ENCODE measurements around the gene GPX8. TPM values are rescaled to one million over a fixed set of nuclear protein-coding genes. Genes with fewer than 3 reads are reported as not detected.

The GPX8 gene
- polyA plus RNA-seq, 1 of the 3 experiments (the other 2 are of a cell fraction): 30.1 TPM

- TF ChIP-seq REST (IDR thresholded peaks at IDR 0.05; ENCODE audit: low read depth, low read length) (no peak), GATA2 (CRISPR knock-in tag; IDR thresholded peaks at IDR 0.05) (no peak), MEF2A (IDR thresholded peaks at IDR 0.05; ENCODE audit: borderline replicate concordance, low read depth) (no peak), SIN3A (IDR thresholded peaks at IDR 0.05; ENCODE audit: borderline replicate concordance, low read depth, low read length) (peak; percentile 70; the same call in 1 of the 2 replicates), CHD2 (IDR thresholded peaks at IDR 0.05; ENCODE audit: low read length, partially characterized antibody) (no peak), TCF12 (IDR thresholded peaks at IDR 0.05) (no peak), JUND (IDR thresholded peaks at IDR 0.05) (no peak), MXI1 (IDR thresholded peaks at IDR 0.05; ENCODE audit: low read depth, low read length) (peak; percentile 16; the same call in 1 of the 2 replicates), EP300 (IDR thresholded peaks at IDR 0.05; ENCODE audit: borderline replicate concordance in 1 of 2, low read depth in 1 of 2, low read length in 1 of 2) (no peak), SMC3 (IDR thresholded peaks at IDR 0.05; ENCODE audit: low read depth, low read length) (no peak), CTCF (IDR thresholded peaks at IDR 0.05) (no peak), GABPA (IDR thresholded peaks at IDR 0.05; ENCODE audit: low read depth) (peak; percentile 59), NRF1 (IDR thresholded peaks at IDR 0.05; ENCODE audit: low read depth, low read length) (no peak), ELF1 (IDR thresholded peaks at IDR 0.05) (no peak; the same call in 1 of the 2 replicates), USF1 (IDR thresholded peaks at IDR 0.05; ENCODE audit: borderline replicate concordance, low read depth) (no peak), RXRA (IDR thresholded peaks at IDR 0.05; ENCODE audit: borderline replicate concordance, low read depth) (no peak)
These were observed 680 bp downstream of the GPX8 start (continued) for GRCh38 chr5:55160493-55161209.

Data from SK-N-SH (cell line).